Activated CD4-positive, alpha-beta T cell treated with anti-CD3 and anti-CD28 coated beads, Interleukin-2, Interleukin-6, amounts not matched to agents 100 ng/mL and 50 ng/mL, durations not matched to agents 16 hours and 8 hours (primary cell): ENCODE measurements around the gene ZNF175.

Source experiments
- DNase-seq: peaks from one replicate; pipeline ENCODE4 v3.0.0-alpha.2; 2020

ZNF175 gene

DNA sequence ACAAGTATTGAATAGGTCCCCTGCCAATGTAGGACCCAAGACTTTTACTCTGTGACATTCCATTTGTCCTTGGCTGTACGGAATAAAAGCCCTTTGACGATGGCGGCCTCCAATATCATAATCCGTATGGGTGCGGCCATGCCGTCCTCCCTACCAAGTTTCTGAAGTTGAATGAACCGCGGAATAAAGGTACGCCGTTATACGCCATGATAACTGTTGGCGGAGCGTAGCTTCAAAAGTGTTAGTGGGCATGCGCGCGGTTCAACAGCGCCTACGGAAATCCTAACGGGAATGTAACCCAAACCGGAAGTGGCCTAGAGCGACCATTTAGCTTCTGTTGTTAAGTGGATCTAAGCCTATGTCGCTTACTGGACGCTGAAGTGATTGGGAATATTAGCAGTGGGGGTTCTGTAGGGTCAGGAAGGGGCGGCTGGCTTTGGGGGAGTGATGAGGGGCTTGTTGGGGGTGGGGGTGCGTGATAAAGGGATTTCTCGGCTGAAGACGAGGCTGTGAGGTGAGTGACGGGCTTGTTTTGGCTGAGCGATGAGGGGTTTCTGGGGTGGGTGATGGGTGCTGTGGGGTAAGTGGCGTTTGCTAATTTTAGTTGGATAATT lies at the start of gene ZNF175:
ZNF175 (plus strand) TSS at position 322 of the 614 bp plus-strand sequence. CDS start 2,047 bp downstream, outside the sequence.
- peak; percentile 90 for DNase-seq

DNA sequence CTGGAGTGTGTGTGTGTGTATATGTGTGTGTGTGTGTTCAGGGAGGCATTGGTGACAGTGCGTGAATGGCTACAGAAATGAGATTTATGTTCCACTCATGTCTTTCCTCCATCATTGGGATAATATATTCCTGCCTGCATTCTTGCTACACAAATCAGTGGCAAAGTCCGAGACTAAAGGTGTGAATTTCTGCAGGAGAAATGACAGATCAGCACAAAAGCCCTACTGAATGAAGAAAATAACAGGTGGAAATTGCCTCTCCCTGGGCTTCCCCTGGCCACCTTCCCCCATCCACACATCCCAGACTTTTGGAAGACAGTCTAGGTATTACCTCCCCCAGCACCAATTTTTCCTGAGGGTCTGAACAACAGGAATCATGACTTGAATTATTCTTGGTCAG lies 49.7 kb upstream of the ZNF175 start:
- no peak for DNase-seq

DNA sequence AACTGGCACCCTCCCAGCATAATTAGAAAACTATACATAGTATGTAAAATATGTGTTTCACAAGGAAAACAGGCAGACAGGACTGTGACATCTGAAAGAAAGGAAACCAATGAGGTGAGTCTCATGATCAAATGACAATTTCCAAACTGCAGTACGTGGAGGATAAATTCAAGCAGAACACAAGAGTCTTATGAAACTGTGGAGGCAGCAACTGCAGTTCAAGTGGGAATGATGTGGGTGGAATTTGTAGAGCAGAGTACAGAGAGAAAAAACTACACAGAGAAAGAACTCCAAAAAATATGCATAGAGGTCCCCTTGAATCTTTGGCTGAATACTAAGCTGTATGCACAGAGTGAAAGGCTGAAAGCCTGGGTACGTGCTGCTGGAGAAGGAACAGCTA lies 49.3 kb upstream of the ZNF175 start:
- DNase-seq: no peak

DNA sequence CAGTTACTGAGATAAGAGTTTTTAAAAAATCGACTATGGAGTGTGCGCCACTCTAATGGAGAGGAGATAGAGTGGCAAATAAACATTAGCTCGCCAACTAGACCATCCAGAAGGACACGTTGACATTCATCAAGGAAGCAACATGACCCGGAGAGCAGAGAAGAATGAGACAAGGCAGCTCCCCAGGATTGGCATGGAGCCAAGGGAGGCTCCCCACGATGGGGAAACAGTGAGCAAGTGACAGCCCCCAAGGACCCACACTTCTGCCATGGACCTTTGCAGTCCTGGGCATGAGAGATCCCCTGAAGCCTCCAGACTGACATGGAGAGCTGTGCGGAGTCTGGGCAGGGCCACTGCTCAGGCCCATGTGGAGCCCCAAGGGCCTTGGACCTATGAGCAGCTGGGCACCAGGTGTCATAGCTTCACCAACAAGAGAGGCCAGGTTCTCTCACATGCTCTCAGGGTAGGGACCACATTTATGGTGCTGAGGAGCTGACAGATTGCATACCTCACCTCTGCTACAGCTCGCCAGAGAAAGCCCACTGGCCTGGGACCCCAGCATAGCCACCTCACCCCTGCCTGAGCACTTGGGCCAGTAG lies 46.3 kb upstream of the ZNF175 start:
- no peak for DNase-seq

DNA sequence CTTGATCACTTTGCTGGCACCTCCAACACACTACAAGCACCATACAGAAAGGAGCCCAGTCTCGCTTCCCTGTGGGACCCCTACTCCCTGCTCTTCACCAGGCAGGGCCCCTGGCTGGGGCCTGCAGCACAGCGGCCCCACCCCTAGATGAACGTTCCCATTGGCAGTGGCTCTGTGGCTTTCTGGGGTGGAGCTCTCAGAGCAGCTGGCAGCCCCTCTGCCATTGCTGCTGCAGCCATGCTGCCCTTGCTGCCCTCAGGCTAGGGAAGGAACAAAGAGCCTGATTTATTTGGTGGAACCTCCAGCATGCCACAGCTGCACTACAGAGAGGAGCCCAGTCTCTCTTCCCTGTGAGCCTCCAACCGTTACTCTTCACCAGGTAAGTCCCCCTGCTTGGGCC lies 45.4 kb upstream of the ZNF175 start:
- no peak for DNase-seq

DNA sequence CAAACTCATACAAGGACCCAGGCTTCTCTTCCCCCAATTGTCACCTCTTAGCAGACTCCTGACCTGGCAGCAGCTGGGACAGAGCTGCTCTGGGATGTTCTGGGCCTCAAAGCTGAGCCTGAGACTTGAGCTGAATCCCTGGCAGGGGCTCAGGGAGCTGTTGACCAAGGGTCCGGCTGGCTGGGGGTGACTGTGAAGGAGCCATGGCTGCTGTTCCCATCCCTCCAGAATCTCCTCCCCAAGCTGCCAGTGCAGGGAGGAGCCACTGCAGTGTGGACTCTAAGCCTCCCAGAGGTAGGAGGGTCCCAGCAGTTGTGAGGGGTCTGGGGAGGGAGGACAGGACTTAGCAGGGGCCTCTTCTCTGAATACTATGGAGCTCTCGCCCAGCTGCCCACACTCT lies 41.8 kb upstream of the ZNF175 start:
- DNase-seq: no peak

DNA sequence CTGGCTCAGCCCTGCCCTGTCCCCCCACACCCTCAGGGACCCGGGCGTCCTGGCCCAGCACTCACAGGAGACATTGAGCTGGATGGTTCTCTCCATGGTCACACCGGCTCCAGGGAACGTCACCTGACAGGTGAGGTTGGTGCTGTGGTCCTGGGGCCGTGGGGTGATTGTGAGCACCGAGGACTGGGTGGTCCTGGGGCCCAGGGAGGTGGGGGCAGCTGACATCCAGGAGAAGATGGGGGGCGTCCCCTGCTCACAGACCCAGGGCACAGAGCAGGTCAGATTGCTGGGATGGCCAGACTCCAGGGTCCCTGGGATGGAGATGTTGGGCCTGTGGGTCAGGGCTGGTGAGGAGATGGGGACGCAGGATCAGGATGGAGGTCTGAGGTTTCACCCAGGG lies 40.5 kb upstream of the ZNF175 start:
- DNase-seq: no peak

DNA sequence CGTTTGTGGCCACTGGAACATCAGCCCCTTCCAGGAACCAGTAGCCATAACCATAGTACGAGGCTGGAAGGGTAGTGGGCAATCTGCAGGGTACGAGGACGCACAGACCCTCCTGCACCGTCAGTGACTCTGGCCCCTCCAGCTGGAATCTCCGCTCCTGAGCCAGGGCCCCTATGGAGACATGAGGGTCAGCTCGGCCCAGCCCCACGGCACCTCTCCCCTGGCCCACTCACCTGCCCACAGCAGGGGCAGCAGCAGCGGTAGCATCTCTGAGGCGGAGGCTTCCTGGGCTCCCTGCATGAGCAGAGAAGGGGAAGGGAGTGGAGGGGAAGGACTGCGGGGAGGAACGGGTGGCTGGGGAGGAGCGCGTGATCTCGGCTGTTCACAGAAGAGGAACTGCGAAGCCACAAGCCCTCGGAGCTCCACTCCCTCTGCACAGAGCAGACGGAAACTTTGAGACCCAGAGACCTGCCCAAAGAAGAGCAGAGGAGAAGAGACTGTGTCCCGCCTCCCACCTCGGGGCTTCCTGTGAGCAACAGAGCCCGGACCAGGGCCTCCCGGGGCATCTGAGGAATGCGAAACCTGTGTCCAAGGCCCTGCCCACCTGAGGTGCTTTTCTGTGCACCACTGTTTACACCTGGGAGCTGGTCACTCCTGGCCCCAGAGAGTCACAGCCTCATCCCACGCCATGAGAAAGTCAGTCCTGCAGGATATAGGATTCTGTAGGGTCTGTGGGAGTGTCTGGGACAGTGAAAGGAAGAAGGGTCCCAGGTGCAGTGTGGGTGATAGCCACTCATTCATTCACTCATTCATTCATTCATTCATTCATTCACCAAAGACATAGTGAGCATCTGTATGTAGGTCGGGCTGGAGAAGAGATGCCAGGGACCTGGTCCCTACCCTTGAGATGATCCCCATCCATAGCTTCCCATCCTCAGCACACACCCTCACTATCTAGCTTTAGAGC lies 39.5 kb upstream of the ZNF175 start, which contains the start of gene SIGLEC6:
SIGLEC6 (minus strand) TSS at position 322 of the 967 bp plus-strand sequence; CDS start at position 300, 22 bp downstream.
- DNase-seq: no peak

DNA sequence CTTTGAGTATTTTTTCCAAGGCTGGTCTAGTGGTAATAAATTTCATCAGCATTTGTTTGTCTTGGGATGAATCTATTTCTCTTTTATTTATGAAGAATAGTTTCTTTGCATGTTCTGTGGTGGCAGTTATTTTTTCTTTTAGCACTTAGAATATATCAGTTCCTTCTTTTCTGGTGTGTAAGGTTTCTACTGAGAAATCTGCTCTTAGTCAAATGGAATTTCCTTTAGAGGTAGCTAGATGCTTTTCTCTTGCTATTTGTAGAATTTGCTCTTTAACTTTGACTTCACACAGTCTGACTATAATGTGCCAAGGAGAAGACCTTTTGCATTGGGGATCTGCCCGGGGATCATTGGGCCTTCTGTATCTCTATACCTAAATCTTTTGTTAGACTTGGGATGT lies 35.5 kb upstream of the ZNF175 start:
- no peak for DNase-seq

DNA sequence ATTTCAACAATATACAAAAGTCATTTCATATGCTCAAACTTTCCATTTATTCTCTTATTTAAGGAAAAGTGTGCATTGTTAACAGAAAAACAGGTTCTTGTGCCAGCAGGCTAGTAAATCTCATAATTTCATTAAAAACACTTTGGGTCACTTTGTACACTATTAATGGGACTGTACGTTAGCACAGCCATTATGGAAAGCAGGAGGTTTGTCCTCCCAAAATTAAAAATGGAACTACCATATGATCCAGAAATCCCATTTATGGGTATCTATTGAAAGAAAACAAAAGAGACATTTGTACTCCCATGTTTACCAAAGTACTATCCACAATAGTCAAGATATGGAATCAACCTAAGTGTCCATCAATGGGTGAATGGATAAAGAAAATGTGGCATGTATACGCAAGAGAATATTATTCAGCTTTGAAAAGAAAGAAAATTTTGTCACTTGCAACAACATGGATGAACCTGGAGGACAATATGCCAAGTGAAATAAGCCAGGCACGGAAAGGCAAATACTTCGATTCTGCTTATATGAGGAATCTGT lies 31.2 kb upstream of the ZNF175 start:
- no peak for DNase-seq

DNA sequence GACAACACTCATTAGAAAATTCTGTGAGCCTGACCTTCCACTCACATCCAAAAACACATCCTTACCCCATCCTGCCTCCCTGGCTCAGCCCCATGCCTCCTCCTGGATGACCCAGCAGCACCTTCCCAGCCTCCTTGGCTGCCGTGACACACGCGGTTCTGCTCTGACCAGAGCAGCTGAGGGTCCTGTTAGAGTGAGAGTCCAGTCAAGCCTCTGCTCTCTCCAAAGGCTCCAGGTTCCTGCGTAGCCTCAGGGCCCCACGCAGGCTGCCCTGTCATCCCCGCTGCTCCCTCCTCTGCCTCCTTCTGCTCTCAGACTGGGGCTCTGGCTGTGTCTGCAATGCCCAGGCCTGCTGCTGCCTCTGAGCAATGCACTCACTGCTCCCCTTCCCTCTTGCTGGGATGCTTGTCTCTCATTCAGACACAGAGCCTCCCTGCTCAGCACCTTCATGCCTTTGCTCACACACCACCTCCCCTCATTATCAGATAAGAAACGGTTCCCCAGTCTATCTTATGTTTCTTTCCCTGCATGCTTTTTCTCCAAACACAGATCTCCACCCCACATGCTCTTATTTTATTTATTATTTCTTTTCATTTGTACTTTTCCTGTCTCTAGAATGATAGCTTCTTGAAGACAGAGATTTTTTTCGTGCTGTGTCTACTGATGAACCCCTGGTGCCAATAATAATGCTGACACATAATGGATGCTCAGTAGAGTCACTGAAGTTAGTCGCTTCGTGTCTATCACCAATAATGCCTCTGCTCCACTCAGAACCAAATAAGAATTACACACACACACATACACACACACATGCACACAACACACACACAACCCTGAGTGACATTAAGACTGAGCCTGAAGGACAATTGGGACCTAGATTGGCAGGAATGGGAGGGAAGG lies 29.4 kb upstream of the ZNF175 start:
- DNase-seq: no peak

DNA sequence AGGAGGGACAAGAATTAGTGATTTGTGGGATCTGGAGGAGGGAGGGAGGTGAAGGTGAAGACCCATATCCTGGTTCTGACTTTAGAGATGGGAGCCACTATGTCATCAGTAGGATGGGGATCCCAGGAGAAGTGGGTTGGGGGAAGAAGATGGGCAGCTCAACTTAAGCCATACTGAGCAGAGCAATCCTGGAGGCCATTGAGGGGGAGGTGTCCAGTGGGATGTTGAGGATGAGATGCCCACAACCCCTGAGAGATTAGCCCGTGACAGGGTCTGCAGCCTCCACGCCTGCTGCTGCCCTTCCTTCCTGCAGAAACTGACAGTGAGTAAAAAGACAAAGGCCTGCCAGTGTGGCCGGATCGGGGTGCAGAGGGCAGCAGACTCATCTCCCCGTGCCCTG lies 28.4 kb upstream of the ZNF175 start:
- no peak for DNase-seq

DNA sequence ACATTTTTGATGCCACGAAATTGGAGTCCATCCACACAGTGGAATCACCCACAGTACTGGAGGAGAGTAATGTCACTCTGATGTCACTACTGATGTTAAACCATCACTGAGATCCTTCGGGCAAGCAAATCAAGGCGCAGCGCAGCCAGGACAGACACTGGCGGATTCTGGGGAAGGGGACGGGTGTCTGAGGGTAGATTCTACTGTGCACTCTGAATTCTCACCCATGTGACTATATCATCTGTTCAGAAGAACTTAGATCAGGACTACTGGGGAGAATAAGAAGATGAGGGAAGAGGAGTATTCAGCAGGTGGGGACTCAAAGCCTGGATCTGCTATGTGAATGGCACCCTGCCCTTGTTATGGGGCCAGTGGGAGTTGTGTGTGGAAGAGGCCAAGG lies 27.0 kb upstream of the ZNF175 start:
- DNase-seq: no peak

DNA sequence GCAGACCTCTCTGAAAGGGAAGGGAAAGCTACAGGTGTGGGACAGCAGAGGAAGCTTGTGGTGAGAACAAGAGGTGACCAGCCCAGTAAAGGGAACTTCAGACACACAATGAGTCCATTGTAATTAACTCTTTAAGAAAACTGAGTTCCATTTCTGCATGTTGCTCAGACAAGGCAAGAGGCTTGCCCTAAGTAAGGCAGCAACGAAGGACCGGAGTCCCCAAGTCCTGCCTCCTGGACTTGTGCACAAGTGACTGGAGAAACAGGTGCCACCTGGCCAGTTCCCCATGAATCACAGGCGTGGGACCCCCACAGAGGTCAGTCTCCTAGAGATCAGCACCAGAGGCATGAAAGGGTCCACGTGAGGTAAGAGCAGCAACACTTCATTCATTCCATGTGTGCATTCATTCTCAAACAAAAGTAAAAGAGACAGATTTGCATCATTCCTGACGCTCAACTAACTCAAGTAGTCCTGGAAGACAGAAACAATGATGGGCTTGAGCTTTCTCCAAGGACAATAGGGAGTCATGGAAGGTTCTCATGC lies 24.9 kb upstream of the ZNF175 start:
- no peak for DNase-seq

DNA sequence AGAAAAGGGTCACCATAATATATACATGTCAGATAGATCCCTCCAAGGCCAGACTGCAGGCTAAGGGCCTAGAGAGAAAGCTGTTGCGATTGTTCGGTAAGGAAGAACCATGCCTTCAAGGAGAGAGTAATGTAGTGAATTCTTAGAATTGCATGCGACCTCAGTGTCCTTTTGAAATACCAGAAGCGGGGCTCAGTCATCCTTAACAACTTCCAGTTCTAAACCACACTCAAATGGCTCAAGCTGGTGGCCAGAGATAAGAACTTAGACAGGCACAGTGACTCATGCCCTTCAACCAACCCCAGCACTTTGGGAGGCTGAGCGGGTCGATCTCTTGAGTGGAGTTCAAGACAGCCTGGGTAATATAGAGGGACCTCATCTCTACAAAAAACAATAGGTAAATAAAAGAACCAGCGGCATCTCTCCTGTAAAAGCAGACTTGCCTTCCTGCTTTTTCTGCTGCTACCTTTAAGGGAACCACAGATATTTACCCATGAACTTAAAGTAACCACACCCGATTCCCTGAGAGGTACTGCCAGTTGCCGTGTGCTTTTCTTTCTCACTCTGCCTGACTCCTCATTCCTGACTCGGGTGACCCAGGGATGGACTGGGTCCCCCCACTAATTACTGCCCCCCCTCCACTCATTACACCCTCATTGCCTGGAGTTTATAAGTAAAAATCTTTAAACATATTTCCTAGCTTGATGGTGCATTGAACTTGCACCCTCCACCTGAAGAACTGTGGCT lies 24.3 kb upstream of the ZNF175 start:
- peak; percentile 23 for DNase-seq

DNA sequence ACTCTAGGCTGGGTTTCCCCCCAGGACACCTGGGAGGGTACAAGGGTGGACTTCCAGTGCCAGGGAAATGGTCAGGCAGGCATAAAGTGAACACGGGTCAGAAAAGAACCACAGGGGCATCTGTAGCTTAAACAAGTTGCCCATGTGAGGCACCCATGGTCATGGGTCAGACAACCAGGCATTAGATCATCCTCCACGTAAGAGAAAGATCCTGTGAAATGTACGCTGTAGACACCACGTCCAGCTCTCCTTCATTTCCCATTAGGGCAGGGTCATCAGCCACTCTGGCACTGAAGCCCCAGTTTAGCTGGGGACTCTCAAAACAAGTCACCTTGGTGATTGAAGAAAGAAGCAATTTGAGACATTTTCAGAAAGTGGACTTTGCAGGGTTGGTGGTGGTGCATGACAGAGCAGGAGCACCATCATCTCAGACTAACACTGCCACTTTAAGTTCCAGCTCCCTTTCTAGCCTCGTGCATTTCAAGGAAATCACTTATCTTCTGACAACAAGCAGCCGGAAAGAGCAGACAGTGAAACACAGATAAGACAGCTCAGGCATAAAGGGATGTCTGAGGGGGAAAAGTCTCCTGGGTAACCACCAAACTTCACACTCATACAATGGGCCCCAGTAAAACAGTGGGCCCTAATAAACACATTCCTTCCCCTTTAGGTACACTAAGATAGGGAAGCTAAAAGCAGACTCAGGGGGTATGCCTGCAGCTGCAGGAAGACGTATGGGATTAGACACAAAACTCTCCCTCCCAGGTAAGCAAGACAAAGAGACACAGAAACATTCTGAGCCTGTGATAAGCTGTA lies 23.5 kb upstream of the ZNF175 start:
- peak; percentile 7 for DNase-seq

DNA sequence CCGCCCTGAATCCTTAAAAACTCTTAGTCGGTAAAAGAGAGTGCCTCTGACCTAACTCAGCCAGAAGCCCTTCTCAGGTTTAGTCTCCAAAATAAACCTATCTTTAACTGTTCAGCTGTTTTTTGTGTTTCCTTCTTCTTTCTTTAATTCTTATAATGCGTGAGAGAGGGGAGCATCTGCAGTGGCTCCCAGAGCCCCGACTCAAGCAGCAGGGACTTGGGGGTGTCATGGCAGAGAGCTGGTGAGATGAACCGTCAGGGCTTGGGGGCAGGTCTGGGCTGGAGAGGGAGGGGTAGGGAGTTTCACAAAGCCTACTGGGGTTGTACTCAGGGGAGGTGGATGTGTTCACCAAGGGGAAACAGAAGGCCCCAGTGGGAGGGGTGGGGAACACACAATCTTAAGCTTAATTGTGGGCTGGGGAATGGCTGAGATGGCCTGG lies 22.9 kb upstream of the ZNF175 start:
- no peak for DNase-seq

DNA sequence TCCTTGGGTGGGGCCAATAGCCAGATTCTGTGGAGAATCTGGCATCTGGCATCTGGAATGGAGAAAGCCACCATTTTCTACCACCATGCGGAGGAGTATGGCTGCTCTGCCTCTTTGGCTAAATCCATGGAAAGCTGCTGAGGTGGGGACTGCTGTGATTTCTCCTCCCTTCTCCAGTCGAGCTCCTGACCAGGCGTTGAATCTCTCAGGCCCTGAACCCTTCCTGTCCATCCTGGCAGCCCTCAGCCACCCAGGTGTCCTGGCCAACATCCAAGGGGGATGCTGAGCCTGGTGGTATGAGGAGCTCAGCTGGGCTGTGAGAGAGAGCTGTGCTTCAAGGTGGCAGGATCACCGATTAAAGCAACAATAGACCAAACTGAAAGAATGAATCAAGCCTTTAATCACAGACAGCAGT lies 22.2 kb upstream of the ZNF175 start:
- no peak for DNase-seq

DNA sequence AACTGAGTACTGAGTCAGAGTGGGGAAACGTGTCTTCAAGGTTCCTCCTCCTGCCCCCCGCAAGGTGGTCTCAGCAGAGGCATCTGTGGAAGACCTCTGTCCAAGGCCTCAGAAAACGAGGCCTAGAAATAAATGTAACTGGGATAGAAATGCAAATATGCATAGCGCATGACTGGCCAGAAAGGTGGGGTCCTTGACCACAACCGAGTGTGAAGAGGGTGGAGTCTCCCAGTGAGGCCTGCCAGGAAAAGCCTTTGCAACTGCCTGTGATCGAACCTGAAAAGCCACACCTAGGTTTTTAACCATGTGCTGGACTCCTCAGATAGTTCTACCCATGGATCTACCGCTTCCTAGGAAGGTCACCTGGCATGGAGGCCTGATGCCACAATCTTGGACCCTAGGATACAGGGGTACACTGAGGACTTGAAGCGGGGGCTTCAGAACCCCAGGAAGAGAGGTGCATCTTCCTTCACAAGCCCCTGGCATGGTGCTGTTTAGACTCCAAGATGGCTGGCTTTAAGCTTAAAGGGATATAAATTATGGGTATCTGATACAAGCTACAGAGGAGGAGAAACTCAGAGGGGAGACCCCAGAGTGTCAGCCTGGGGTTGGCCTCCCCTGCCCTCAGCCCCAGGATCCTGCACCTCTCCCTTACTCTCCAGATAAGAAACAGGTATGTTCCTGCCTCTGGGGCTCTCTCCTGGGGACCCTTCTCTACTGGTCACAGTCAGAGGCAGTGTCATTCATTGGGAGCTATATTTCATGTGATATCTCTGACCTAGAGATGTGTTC lies 21.4 kb upstream of the ZNF175 start:
- DNase-seq: no peak
